H54 (cell line): ENCODE results near the gene ATXN7.

Experiments used
- DNase-seq: peaks from one replicate; pipeline ENCODE4 v3.0.0; 2011; ENCODE audit warnings: low spot score, mixed read lengths; ENCODE audit not compliant: insufficient read length
- FAIRE-seq: peaks from 3 replicates; lab custom pipeline; 2011; peaks lifted over from hg19 to GRCh38; lab: Jason Lieb, UNC
- POLR2A ChIP-seq: IDR thresholded peaks from 2 replicates; pipeline ENCODE4 v1.6.1; 2011; ENCODE audit warnings: low read depth, mild to moderate bottlenecking, low read length

ATXN7 gene

GRCh38 chr3:63943678-63944077 lies 80.0 kb downstream of the ATXN7 start:
- no peak for DNase-seq
- no peak for TF ChIP-seq POLR2A
- no peak for FAIRE-seq

GRCh38 chr3:63945558-63946096 lies 82.0 kb downstream of the ATXN7 start:
- FAIRE-seq (no peak), DNase-seq (no peak)
- TF ChIP-seq POLR2A, result no peak

DNA sequence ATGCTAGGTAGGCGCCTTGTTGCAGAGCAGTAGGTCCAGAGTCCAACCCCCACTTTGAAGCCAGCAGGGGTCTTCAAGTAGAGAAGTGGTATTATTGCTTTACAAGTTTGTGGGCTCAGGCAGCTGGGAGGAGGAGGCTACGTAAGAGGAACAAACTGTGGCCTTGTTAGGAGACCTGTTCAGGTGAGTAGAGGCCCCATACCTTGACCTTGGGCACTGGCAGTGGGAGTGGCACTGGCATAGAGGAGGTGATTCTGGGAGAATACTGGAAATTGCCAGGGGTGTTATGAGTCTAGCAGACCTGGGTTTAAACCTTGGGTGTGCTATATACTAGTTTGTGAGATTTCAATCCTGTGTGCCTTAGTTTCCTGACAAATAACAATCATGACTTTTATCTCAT lies 83.1 kb downstream of the ATXN7 start:
- no peak for TF ChIP-seq POLR2A
- FAIRE-seq (no peak), DNase-seq (no peak)

- TF ChIP-seq POLR2A, result no peak
- FAIRE-seq (no peak), DNase-seq (no peak)
Measured at GRCh38 chr3:63947594-63947993, 83.9 kb downstream of the ATXN7 start.

DNA sequence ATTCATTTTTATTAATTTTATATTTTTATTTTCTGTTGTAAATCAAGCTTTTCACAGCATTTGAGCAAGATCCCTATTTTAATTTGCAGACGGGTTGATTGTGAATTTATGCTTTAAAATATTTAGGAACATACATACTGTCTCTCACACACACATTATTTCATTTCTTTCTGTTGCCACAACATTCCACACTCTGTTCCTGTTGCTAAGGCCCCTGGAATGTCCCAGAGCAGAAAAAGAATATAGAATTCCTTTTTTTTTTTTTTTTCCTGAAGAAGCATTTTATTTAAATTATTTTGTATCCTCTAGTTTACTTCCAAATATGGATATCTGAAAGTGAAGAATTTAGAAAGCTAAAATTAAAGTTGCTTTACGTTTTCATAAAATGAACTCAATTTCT lies 85.3 kb downstream of the ATXN7 start:
- TF ChIP-seq POLR2A, result no peak
- no peak for FAIRE-seq
- DNase-seq, result no peak

DNA sequence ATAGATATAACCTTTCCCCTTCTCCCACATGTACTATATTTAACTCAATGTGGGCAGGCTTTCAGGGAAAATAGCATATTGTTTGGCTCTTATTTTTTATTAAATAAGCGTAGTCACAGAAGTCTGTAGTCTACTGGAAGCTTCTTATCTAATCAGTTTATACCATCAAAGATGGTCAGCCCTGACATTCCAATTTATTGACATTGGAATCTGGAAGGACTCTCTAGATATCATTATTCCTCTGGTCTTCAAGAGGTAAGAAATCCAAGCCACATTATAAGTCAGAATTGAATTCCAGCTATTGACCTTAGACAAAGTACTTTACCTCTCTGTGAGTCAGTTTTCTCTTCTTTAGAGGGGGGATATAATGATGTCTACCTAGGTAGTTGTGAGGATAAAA lies 87.0 kb downstream of the ATXN7 start:
- DNase-seq, result no peak
- FAIRE-seq, result no peak
- TF ChIP-seq POLR2A, result no peak

- no peak for FAIRE-seq
- DNase-seq, result no peak
- no peak for TF ChIP-seq POLR2A
Measured at GRCh38 chr3:63951492-63952247, 88.0 kb downstream of the ATXN7 start.

DNA sequence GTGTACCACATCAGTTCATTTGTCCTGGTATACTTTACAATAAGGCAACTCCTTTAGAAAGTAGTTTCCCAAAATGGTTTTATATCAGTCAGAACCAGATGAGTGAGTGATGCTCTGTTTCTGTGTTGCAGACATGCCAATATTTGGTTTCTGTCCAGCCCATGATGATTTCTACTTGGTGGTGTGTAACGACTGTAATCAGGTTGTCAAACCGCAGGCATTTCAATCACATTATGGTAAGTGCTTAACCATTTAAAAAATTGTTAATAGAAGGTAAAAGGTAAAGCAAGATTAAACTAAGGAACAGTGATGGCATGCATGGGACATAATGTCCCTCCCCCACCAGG lies 88.6 kb downstream of the ATXN7 start:
- FAIRE-seq (no peak), DNase-seq (no peak)
- TF ChIP-seq POLR2A, result no peak

GRCh38 chr3:63954182-63954581 lies 90.5 kb downstream of the ATXN7 start:
- DNase-seq (no peak), FAIRE-seq (no peak)
- TF ChIP-seq POLR2A, result no peak

DNA sequence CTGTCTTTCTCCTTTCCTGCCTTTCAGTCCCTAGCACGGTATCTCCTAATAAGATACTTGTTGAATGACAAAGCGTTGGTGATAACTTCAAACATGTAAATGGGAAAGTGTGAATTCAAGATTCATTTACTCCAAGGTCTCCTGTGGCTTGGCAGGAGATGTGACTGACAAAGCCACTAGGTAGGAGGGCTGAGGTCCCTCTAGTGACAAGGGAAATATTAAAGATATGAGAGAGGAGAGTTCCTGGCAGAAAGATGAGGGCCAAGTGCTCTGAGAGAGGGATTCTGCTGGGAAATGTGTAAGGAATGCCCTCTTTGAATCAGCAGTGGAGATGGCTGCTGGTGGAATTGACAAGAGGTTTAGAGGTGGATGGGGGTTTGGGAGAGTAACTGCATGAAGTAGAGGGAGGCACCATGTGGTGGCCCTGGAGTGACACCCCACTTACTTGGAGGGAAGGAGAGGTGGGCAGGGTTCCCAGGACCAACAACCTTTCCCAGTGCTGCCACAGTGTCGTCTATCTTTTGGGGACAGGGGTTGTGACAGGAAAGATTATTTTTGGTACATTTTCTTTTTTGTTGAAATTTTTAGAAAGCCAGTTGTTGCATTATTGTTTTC lies 91.5 kb downstream of the ATXN7 start:
- no peak for TF ChIP-seq POLR2A
- DNase-seq, result no peak
- no peak for FAIRE-seq

DNA sequence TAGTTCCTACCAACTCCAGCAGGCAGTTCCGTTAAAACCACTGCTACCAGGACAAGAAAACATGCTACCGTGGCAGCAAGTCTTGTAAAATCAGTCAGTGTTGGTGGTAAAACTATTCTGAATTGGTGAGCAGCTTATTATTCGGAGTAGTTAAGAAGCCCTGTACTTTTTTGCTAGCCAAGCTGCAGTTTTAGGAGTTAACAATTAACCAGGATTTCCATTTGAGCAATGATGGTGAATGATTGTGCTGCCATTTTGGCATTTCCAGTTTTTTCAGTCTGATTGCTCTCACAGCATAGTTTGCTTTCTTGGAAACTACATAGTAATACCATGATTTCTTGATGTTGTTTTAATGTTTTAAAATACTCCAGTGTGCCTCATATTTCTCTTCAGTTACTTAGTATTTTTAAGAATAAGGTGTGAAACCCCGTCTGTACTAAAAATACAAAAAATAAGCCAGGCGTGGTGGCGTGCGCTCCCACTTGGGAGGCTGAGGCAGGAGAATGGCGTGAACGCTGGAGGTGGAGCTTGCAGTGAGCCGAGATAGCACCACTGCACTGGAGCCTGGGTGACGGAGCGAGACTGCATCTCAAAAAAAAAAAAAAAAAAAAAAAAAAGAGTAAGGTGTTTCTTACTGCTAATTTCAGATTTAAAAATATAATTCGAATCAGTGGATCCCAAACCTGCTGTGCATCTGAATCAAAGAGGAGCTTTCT lies 92.3 kb downstream of the ATXN7 start:
- TF ChIP-seq POLR2A, result no peak
- FAIRE-seq, result no peak
- no peak for DNase-seq

DNA sequence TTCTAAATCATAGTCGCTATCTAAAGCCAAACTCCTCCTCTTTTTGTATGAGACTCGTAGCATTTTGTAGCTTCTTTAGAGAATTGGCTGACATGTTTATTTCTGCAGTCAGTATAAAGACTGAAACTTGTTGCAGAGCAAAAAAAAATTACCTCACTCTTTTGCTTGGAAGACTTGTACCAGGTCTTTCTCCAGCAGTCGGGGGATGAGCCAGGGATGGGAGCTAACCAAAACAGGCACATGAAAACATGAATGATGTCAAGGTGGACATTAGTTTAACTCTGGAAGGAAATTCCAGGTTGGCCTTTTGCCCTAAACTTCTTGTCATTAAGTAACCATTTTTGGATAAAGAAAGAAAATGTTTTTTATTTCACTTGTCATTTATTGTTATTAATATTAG lies 95.5 kb downstream of the ATXN7 start:
- no peak for TF ChIP-seq POLR2A
- no peak for DNase-seq
- FAIRE-seq, result no peak

- FAIRE-seq (peak; percentile 98), DNase-seq (peak; percentile 30)
- TF ChIP-seq POLR2A, result no peak
Measured at GRCh38 chr3:63960048-63960711, 96.5 kb downstream of the ATXN7 start.

- no peak for TF ChIP-seq POLR2A
- DNase-seq (no peak), FAIRE-seq (peak; percentile 90)
Measured at GRCh38 chr3:63961891-63962290, 98.2 kb downstream of the ATXN7 start.
